WTC11 (cell line): ENCODE results near the gene SORT1. TPM values are rescaled to one million over a fixed set of nuclear protein-coding genes. Genes with fewer than 3 reads are reported as not detected.

Source experiments
- ATAC-seq: fragments of 200-7000 bp; cut with Tn5 transposase; 2 replicates; pipeline ENCODE4 v1.10.0; 2021; ENCODE audit warnings: mild to moderate bottlenecking, moderate library complexity
- CTCF ChIA-PET: fragments of 300-600 bp; sonication (Branson Sonifier 250); formaldehyde crosslinking; loops from one replicate; lab custom pipeline; 2021; ENCODE audit warnings: antibody characterized with exemption; lab: Charles Lee
- POLR2A ChIA-PET: fragments of 350-600 bp; sonication (Branson Sonifier 250); formaldehyde crosslinking; loops from one replicate; lab custom pipeline; 2021; ENCODE audit warnings: antibody characterized with exemption; lab: Charles Lee
- DNase-seq: peaks from one replicate; pipeline ENCODE4 v3.0.0; 2021; ENCODE audit warnings: low spot score
- H3K27ac Mint-ChIP-seq: 2 replicates; pipeline ENCODE4 v1.8.0; 2021; ENCODE audit warnings: mixed read lengths
- H3K27me3 Mint-ChIP-seq: 2 replicates; pipeline ENCODE4 v1.8.0; 2021; ENCODE audit warnings: low read depth, mild to moderate bottlenecking, moderate library complexity, mixed read lengths
- H3K36me3 Mint-ChIP-seq: 2 replicates; pipeline ENCODE4 v1.8.0; 2021; ENCODE audit warnings: mixed read lengths
- H3K4me1 Mint-ChIP-seq: 2 replicates; pipeline ENCODE4 v1.8.0; 2022; ENCODE audit warnings: mixed read lengths
- H3K4me3 Mint-ChIP-seq: 2 replicates; pipeline ENCODE4 v1.8.0; 2021; ENCODE audit warnings: mild to moderate bottlenecking, moderate library complexity, mixed read lengths
- H3K9me3 Mint-ChIP-seq: 2 replicates; pipeline ENCODE4 v1.8.0; 2021; ENCODE audit warnings: mixed read lengths
- CREB1 ChIP-seq: sonication (generic); formaldehyde crosslinking; IDR thresholded peaks from 2 replicates; pipeline ENCODE4 v1.8.0; 2023; ENCODE audit warnings: mild to moderate bottlenecking, missing genetic modification reagents
- ERG ChIP-seq: fragments of 250-450 bp; sonication (Bioruptor Pico); IDR thresholded peaks from 2 replicates; pipeline ENCODE4 v1.8.0; 2021; ENCODE audit warnings: mild to moderate bottlenecking
- ESRRA ChIP-seq: sonication (generic); formaldehyde crosslinking; IDR thresholded peaks from 2 replicates; pipeline ENCODE4 v1.8.1; 2022; ENCODE audit warnings: mild to moderate bottlenecking, missing genetic modification reagents, borderline replicate concordance
- FOXP1 ChIP-seq: sonication (generic); formaldehyde crosslinking; IDR thresholded peaks from 2 replicates; pipeline ENCODE4 v1.8.0; 2022; ENCODE audit warnings: missing genetic modification reagents, mild to moderate bottlenecking, moderate library complexity, borderline replicate concordance
- JUN ChIP-seq: sonication (generic); formaldehyde crosslinking; IDR thresholded peaks from 2 replicates; pipeline ENCODE4 v1.8.0; 2023; ENCODE audit warnings: mild to moderate bottlenecking, missing genetic modification reagents
- KAT7 ChIP-seq: sonication (generic); formaldehyde crosslinking; IDR thresholded peaks from 2 replicates; pipeline ENCODE4 v1.8.1; 2023; ENCODE audit warnings: missing genetic modification reagents, mild to moderate bottlenecking, borderline replicate concordance
- MLX ChIP-seq: sonication (generic); formaldehyde crosslinking; IDR thresholded peaks from 2 replicates; pipeline ENCODE4 v1.8.1; 2023; ENCODE audit warnings: mild to moderate bottlenecking, missing genetic modification reagents, moderate library complexity
- MXD4 ChIP-seq: fragments of 250-450 bp; sonication (Bioruptor Pico); IDR thresholded peaks from 2 replicates; pipeline ENCODE4 v1.8.0; 2021; ENCODE audit warnings: mild to moderate bottlenecking, moderate library complexity, borderline replicate concordance
- NFATC4 ChIP-seq: fragments of 250-450 bp; sonication (Bioruptor Pico); IDR thresholded peaks from 2 replicates; pipeline ENCODE4 v1.9.0; 2021; ENCODE audit warnings: mild to moderate bottlenecking
- NFYB ChIP-seq: sonication (generic); formaldehyde crosslinking; conservative IDR thresholded peaks from 2 replicates; pipeline ENCODE4 v1.8.0; 2022; ENCODE audit warnings: low read depth, missing genetic modification reagents
- NR3C1 ChIP-seq: sonication (generic); formaldehyde crosslinking; conservative IDR thresholded peaks from 2 replicates; pipeline ENCODE4 v1.8.1; 2023; ENCODE audit warnings: low read depth, mild to moderate bottlenecking, missing genetic modification reagents
- RELA ChIP-seq: sonication (generic); formaldehyde crosslinking; IDR thresholded peaks from 2 replicates; pipeline ENCODE4 v1.8.1; 2022; ENCODE audit warnings: missing genetic modification reagents, mild to moderate bottlenecking, borderline replicate concordance
- TEAD4 ChIP-seq: sonication (generic); formaldehyde crosslinking; IDR thresholded peaks from 2 replicates; pipeline ENCODE4 v1.8.0; 2022; ENCODE audit warnings: mild to moderate bottlenecking, missing genetic modification reagents
- USF2 ChIP-seq: sonication (generic); formaldehyde crosslinking; IDR thresholded peaks from 2 replicates; pipeline ENCODE4 v1.8.1; 2023; ENCODE audit warnings: mild to moderate bottlenecking, missing genetic modification reagents, moderate library complexity
- ZBTB21 ChIP-seq: sonication (generic); formaldehyde crosslinking; IDR thresholded peaks from 2 replicates; pipeline ENCODE4 v1.8.1; 2023; ENCODE audit warnings: mild to moderate bottlenecking, missing genetic modification reagents, borderline replicate concordance
- ZNF317 ChIP-seq: sonication (generic); formaldehyde crosslinking; IDR thresholded peaks from 2 replicates; pipeline ENCODE4 v1.8.1; 2023; ENCODE audit warnings: low read depth, mild to moderate bottlenecking, moderate library complexity, missing genetic modification reagents, borderline replicate concordance
- total RNA-seq: library from RNA; stranded (reverse); gene quantifications from 3 replicates; pipeline ENCODE4 v1.2.3, GENCODE V29; 2021
- TF ChIP-seq, protein P1 (sequence below): sonication (generic); formaldehyde crosslinking; IDR thresholded peaks from 2 replicates; pipeline ENCODE4 v1.8.0; 2022; ENCODE audit warnings: mild to moderate bottlenecking, missing genetic modification reagents
- TF ChIP-seq, protein P2 (sequence below): fragments of 250-450 bp; sonication (Bioruptor Pico); IDR thresholded peaks from 2 replicates; pipeline ENCODE4 v1.9.0; 2021; ENCODE audit warnings: mild to moderate bottlenecking

SORT1 gene
- total RNA-seq, 1 experiment from 2014 or later: 55.9 TPM

DNA sequence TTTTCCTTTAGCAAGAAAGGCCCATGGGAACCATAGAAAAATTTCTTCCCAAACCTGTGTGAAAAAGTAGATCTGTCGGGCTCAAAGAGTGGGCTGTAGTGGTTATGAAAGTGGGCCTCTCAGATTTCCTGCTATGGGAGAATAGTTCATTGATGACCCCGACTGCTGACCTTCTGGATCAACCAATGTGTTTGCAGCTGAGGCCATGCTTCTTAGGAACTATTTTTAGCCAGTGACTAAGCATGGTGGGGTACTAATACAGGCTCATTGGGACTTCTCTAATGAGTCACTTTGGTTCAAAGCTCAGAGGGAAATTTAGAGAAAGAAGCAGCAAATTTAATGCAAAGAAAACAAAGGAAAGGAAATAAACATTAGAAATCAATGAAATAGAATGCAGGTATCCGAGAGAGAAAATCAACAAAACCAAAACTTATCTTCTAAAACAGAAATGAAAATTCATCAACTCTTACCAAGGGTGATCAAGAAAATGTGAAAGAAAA, 41.1 kb upstream of the SORT1 start:
- POLR2A ChIA-PET: no interaction called here
- H3K9me3 Mint-ChIP-seq: peaks cover 21% of the 10 kb centered on the region
- H3K4me1 Mint-ChIP-seq: no peaks in the 10 kb centered on the region
- H3K27me3 Mint-ChIP-seq: peaks cover 4% of the 10 kb centered on the region
- ATAC-seq: no peak
- no peak overlapping the region for H3K4me3 Mint-ChIP-seq
- H3K36me3 Mint-ChIP-seq: peaks cover 6% of the 10 kb centered on the region; the same call in 1 of the 2 replicates
- no peak for DNase-seq
- TF ChIP-seq NFATC4 (no peak), MLX (CRISPR knock-in tag) (no peak)
- TF ChIP-seq, protein P1, sequence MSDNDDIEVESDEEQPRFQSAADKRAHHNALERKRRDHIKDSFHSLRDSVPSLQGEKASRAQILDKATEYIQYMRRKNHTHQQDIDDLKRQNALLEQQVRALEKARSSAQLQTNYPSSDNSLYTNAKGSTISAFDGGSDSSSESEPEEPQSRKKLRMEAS (CRISPR knock-in tag): no peak
- TF ChIP-seq, all 79 proteins: peak for 0
- CTCF ChIA-PET: no interaction called here
- H3K27ac Mint-ChIP-seq: no peak overlapping the region

DNA sequence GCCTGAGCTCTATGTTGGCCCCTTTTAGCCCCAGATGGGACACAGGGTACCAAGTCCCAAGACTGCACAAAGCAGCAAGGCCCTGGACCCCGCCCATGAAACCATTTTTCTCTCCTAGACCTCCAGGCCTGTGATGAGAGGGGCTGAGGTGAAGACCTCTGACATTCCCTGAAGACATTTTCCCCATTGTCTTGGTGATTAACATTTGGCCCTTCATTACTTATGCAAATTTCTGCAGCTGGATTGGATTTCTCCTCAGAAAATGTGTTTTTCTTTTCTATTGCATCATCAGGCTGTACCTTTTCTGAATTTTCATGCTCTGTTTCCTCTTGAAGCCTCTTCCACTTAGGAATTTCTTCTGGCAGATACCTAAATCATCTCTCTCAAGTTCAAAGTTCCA, 36.8 kb upstream of the SORT1 start:
- CTCF ChIA-PET: no interaction called here

DNA sequence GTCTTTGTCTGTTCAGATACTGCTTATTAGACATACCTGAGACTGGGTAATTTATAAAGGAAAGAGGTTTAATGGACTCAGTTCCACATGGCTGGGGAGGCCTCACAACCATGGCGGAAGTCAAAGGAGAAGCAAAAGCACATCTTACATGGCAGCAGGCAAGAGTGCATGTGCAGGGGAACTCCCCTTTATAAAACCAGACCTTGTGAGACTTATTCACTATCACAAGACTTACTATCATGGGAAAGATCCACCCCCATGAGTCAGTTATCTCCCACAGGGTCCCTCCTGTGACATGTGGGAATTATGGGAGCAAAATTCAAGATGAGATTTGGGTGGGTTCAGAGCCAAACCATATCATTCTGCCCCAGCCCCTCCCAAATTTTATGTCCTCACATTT, 35.6 kb upstream of the SORT1 start:
- Mint-ChIP-seq H3K27ac (no peak overlapping the region), H3K9me3 (peaks cover 37% of the 10 kb centered on the region), H3K4me1 (no peaks in the 10 kb centered on the region), H3K36me3 (peaks cover 6% of the 10 kb centered on the region; the same call in 1 of the 2 replicates), H3K27me3 (peaks cover 4% of the 10 kb centered on the region), H3K4me3 (no peak overlapping the region)
- ChIA-PET POLR2A (no interaction called here), CTCF (no interaction called here)
- no peak for TF ChIP-seq MXD4 (CRISPR knock-in tag)
- DNase-seq (no peak), ATAC-seq (no peak)

More for the DNA sequence above, 36.8 kb upstream of the SORT1 start:
- POLR2A ChIA-PET: no interaction called here
- peaks cover 4% of the 10 kb centered on the region for H3K27me3 Mint-ChIP-seq
- no peak for ATAC-seq
- H3K9me3 Mint-ChIP-seq: peaks cover 37% of the 10 kb centered on the region
- no peak overlapping the region for H3K4me3 Mint-ChIP-seq
- peaks cover 6% of the 10 kb centered on the region; the same call in 1 of the 2 replicates for H3K36me3 Mint-ChIP-seq
- no peaks in the 10 kb centered on the region for H3K4me1 Mint-ChIP-seq
- TF ChIP-seq FOXP1 (CRISPR knock-in tag) (no peak), CREB1 (CRISPR knock-in tag) (no peak), NFYB (CRISPR knock-in tag) (no peak), NFATC4 (no peak), RELA (no peak), KAT7 (CRISPR knock-in tag) (no peak), NR3C1 (CRISPR knock-in tag) (no peak), ESRRA (CRISPR knock-in tag) (no peak), ZNF317 (no peak), ZBTB21 (CRISPR knock-in tag) (no peak), TEAD4 (CRISPR knock-in tag) (no peak), ERG (CRISPR knock-in tag) (no peak), JUN (CRISPR knock-in tag) (no peak), USF2 (CRISPR knock-in tag) (no peak)
- TF ChIP-seq, protein P2, sequence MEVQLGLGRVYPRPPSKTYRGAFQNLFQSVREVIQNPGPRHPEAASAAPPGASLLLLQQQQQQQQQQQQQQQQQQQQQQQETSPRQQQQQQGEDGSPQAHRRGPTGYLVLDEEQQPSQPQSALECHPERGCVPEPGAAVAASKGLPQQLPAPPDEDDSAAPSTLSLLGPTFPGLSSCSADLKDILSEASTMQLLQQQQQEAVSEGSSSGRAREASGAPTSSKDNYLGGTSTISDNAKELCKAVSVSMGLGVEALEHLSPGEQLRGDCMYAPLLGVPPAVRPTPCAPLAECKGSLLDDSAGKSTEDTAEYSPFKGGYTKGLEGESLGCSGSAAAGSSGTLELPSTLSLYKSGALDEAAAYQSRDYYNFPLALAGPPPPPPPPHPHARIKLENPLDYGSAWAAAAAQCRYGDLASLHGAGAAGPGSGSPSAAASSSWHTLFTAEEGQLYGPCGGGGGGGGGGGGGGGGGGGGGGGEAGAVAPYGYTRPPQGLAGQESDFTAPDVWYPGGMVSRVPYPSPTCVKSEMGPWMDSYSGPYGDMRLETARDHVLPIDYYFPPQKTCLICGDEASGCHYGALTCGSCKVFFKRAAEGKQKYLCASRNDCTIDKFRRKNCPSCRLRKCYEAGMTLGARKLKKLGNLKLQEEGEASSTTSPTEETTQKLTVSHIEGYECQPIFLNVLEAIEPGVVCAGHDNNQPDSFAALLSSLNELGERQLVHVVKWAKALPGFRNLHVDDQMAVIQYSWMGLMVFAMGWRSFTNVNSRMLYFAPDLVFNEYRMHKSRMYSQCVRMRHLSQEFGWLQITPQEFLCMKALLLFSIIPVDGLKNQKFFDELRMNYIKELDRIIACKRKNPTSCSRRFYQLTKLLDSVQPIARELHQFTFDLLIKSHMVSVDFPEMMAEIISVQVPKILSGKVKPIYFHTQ (CRISPR knock-in tag): no peak
- TF ChIP-seq, all 79 proteins: peak for 0
- H3K27ac Mint-ChIP-seq: no peak overlapping the region
- no peak for DNase-seq
